IPS-20b (cell line): Measurements from ENCODE around the gene LAPTM4A.

ENCODE experiments used
- H3K27ac ChIP-seq: one replicate; pipeline ENCODE4 v1.5.1; 2013; ENCODE audit warnings: low read length
- H3K27me3 ChIP-seq: 2 replicates; pipeline ENCODE4 v1.6.1; 2013; ENCODE audit warnings: mild to moderate bottlenecking, low read length, inconsistent platforms; ENCODE audit not compliant: insufficient read depth
- H3K36me3 ChIP-seq: 2 replicates; pipeline ENCODE4 v1.6.1; 2013; ENCODE audit warnings: low read depth, mild to moderate bottlenecking, inconsistent platforms, low read length, moderate library complexity; ENCODE audit not compliant: insufficient read depth
- H3K4me1 ChIP-seq: 2 replicates; pipeline ENCODE4 v1.6.1; 2013; ENCODE audit warnings: mild to moderate bottlenecking, control low read depth, inconsistent platforms, low read length, moderate library complexity; ENCODE audit not compliant: insufficient read depth
- H3K4me3 ChIP-seq: 2 replicates; pipeline ENCODE4 v1.5.1; 2013; ENCODE audit warnings: mild to moderate bottlenecking, low read length, inconsistent platforms
- H3K9ac ChIP-seq: 2 replicates; pipeline ENCODE4 v1.6.1; 2013; ENCODE audit warnings: low read depth, mild to moderate bottlenecking, inconsistent platforms, low read length, moderate library complexity
- H3K9me3 ChIP-seq: 2 replicates; pipeline ENCODE4 v1.6.1; 2013; ENCODE audit warnings: mild to moderate bottlenecking, low read depth, low read length, inconsistent platforms; ENCODE audit not compliant: insufficient read depth

The LAPTM4A gene

DNA sequence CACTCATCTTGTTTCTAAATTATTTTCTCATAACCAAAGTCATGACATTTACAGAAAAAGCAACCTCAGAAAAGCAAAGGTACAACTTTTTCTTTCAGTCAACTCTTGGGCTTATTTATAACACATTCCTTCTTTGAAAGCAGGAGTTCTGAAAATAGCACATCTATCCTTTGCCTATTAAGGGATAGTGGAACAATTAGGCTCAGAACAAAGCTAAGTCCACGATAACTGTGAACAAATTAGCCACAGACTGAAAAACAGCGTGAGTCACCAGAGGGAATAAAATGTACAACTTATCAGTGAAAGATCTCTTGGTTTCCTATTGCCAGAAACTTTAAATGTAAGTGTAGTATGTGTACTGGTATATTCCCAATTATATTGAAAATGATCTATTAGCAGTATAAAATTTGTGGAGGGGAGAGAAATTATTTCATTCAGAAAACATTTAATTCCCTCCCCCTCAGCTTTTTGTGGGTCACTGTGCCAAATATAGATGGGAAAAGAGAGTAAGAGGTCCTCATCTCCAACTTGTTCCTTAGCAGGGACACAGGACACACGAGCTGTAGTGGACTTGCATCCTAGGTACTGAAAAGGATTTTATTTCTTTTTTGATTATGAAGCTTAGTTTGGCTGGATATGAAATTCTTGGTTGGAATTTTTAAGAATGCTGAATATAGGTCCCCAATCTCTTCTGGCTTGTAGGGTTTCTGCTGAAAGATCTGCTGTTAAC is 23.6 kb downstream of the LAPTM4A start:
- no peak overlapping the region for H3K27ac ChIP-seq
- peaks cover 54% of the 10 kb centered on the region for H3K36me3 ChIP-seq
- H3K9me3 ChIP-seq: no peaks in the 10 kb centered on the region
- no peaks in the 10 kb centered on the region for H3K4me1 ChIP-seq
- no peak overlapping the region for H3K4me3 ChIP-seq
- H3K27me3 ChIP-seq: no peaks in the 10 kb centered on the region
- H3K9ac ChIP-seq: no peak overlapping the region; the same call in 1 of the 2 replicates

DNA sequence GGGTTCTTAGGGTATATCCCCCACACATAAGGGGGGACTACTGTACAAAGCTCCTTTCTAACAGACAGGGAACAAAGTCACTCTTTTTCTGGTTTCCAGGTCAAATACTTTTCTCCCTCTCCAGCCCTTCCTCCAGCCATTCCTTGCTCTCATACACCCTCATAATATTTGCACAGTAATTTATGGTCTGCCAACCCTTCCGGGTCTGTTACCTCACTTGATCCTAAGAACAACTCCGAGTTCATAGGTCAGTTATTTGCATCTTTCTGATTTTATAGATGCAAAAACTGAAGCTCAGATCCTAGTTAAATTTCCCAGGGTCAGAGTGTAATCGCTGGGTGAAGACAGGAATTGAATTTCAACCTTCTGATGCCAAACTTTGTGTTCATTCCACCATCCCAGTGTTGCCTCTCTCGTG is 24.2 kb downstream of the LAPTM4A start:
- Histone ChIP-seq H3K27me3 (no peaks in the 10 kb centered on the region), H3K9ac (no peak overlapping the region), H3K4me3 (no peak overlapping the region), H3K9me3 (no peaks in the 10 kb centered on the region), H3K4me1 (no peaks in the 10 kb centered on the region), H3K27ac (no peak overlapping the region), H3K36me3 (peaks cover 48% of the 10 kb centered on the region)

DNA sequence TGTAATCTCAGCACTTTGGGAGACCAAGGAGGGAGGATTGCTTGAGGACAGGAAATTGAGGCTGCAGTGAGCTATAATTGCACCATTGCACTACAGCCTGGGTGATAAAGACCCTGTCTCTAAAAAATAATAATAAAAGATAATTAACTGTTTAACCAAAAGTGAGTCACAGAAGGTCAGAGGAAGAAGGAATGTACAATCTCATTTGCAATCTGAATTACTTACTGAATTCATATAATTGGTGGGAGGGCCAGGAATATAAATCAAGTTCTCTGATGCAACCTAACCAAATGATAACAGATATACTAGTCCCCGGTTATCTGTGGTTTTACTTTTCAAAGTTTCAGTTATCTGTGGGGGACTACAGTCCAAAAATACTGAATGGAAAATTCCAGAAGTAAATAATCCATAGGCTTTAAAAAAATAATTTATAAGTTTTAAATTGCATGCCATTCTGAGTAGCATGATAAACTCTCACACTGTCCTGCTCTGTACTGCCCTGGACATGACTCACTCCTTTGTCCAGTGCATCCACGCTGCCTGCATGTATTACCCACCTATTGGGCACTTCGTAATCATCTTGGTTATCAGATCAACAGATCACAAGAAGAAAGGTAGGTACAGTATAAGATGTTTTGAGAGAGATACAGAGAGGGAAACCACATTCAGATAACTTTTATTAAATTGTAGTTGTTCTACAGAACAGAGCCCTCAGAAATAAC is 26.2 kb downstream of the LAPTM4A start:
- H3K9ac ChIP-seq: no peak overlapping the region
- no peaks in the 10 kb centered on the region for H3K4me1 ChIP-seq
- H3K27me3 ChIP-seq: no peaks in the 10 kb centered on the region
- H3K27ac ChIP-seq: no peak overlapping the region
- H3K36me3 ChIP-seq: peaks cover 28% of the 10 kb centered on the region
- peaks cover 13% of the 10 kb centered on the region for H3K9me3 ChIP-seq
- H3K4me3 ChIP-seq: no peak overlapping the region

DNA sequence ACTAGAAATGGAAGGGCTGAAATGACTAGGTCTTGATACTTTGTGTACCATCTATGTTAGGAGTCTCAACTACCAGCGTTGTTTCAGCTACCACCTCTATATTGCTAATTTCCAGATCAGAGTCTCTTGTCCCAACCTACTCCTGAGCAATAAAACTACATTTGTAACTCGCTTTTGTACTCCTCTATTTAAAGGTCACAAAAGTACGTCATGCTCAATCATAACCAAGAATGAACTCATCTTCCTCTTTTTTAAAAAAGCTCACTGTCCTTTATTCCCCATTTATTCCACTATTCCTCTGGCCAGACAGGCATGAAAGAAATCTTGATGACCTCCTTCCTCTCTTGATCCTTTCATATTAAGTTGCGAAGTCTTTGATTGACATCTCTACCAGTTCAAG is 27.7 kb downstream of the LAPTM4A start:
- no peak overlapping the region for H3K9ac ChIP-seq
- H3K4me1 ChIP-seq: no peaks in the 10 kb centered on the region
- H3K4me3 ChIP-seq: no peak overlapping the region
- no peaks in the 10 kb centered on the region for H3K27me3 ChIP-seq
- H3K27ac ChIP-seq: no peak overlapping the region
- H3K9me3 ChIP-seq: peaks cover 18% of the 10 kb centered on the region
- H3K36me3 ChIP-seq: peaks cover 12% of the 10 kb centered on the region

DNA sequence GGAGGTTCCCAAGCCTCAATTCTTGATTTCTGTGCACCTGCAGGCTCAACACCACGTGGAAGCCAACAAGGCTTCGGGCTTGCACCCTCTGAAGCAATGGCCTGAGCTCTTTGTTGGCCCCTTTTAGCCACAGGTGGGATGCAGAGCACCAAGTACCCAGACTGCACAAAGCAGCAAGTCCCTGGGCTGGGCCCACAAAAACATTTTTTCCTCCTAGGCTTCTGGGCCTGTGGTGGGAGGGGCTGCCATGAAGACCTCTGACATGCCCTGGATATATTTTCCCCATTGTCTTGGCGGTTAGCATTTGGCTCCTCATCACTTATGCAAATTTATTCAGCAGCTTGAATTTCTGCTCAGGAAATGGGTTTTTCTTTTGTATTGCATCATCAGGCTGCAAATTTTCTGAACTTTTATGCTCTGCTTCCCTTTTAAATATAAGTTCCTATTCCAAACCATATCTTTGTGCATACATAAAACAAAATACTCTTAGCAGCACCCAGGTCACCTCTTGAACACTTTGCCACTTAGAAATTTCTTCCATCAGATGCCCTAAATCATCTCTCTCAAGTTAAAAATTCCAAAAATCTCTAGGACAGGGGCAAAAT is 29.9 kb downstream of the LAPTM4A start:
- H3K4me1 ChIP-seq: no peaks in the 10 kb centered on the region
- H3K4me3 ChIP-seq: no peak overlapping the region

DNA sequence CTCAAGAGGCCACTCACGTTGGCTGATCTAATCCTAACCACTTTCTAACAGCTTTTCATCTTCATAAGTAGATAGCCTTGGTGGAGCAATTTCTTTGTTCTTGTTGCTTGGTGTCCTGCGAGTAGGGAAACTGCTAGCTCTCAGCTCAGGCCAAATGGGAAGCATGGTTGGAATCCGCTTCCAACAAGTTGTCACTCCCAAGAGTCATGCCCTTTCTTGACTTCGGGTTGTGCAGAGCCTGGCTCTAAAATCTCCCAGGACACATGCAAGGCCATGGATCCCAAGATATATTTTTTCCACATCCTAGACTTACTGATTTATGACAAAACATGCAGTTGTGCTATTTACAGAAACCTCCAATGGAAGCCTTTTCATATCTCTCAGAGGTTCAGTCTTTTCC is 31.7 kb downstream of the LAPTM4A start:
- Histone ChIP-seq H3K27ac (no peak overlapping the region), H3K4me3 (no peak overlapping the region), H3K9ac (no peak overlapping the region), H3K9me3 (peaks cover 18% of the 10 kb centered on the region), H3K27me3 (no peaks in the 10 kb centered on the region), H3K36me3 (no peaks in the 10 kb centered on the region), H3K4me1 (no peaks in the 10 kb centered on the region)

More for the DNA sequence above, 29.9 kb downstream of the LAPTM4A start:
- peaks cover 18% of the 10 kb centered on the region for H3K9me3 ChIP-seq
- H3K27me3 ChIP-seq: no peaks in the 10 kb centered on the region
- no peaks in the 10 kb centered on the region for H3K36me3 ChIP-seq
- H3K27ac ChIP-seq: no peak overlapping the region
- no peak overlapping the region for H3K9ac ChIP-seq

DNA sequence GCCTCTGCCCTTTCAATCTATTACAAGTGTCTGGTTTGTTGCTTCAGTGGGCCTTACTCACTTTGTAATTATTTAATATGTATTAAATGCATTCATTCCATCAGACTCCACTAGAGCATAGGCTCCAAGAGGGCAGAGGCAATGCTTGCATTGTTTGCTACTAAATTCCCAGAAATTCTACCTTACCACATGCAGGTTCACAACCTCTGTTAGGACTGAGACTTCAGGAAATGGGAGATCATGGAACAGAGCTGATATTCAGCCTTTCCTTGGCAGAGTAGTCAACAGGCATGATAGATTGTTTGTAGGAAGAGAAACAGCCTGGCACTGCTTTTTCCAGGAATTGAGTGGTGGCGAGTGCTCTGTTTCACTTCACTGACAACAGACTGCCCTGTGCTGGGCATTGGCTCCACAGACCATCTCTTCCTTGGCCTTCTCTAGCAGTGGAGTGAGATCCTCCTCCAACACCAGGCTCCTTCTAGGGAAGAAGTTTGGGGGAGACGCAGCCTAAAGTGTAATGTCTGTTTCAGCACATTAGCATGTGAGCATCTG is 32.8 kb downstream of the LAPTM4A start:
- no peaks in the 10 kb centered on the region for H3K36me3 ChIP-seq
- H3K27me3 ChIP-seq: peaks cover 11% of the 10 kb centered on the region
- no peak overlapping the region for H3K9ac ChIP-seq
- no peak overlapping the region for H3K4me3 ChIP-seq
- peaks cover 18% of the 10 kb centered on the region for H3K9me3 ChIP-seq
- H3K27ac ChIP-seq: no peak overlapping the region
- H3K4me1 ChIP-seq: peaks cover 2% of the 10 kb centered on the region; the same call in 1 of the 2 replicates

DNA sequence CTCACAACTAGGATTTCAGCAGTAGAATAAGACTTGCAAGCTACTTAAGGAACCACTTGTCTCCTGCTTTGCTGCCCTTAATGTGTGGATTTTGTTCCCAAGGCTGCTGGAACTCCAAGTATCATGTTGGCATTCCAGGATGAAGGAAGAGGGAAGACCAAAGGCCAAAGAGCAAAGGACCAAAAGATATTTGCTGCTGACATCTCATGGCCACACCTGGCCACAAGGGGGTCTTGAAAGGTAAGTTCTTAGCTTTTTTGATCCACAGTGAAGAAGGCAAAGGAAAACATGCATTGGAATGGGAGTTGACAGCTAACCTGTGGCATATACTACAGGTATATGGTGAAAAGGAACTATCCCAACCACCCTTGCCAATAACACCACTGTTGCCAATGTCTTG is 35.1 kb downstream of the LAPTM4A start:
- Histone ChIP-seq H3K36me3 (no peaks in the 10 kb centered on the region), H3K9ac (no peak overlapping the region), H3K4me1 (peaks cover 11% of the 10 kb centered on the region; the same call in 1 of the 2 replicates), H3K27me3 (peaks cover 31% of the 10 kb centered on the region), H3K4me3 (no peak overlapping the region), H3K9me3 (peaks cover 10% of the 10 kb centered on the region), H3K27ac (no peak overlapping the region)

DNA sequence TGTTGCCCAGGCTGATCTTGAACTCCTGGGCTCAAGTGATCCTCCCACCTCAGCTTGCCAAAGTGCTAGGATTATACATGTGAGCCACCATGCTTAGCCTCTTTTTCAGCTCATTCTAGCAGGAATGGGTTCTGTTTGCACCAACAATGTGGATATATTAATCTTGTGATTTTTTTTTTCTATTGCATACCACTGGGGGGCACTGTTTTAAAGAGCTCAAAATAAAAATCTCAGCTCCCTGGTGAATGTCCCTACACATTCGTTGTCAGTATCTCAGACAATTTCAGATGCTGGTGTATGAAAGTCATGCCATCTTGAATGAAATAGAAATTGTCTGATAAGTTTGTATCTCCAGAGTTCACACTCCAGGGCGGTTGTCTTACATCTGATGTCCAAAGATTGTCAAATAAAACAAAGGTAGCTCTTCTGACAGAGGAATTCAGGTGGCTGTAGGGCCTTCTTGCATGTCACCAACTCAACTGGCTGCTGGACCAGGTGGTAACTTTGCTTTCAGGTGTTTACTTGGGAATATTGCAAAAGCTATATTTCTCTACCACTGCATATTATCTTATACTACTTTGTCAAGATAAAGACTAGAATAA is 35.8 kb downstream of the LAPTM4A start:
- Histone ChIP-seq H3K4me3 (no peak overlapping the region), H3K36me3 (no peaks in the 10 kb centered on the region), H3K27me3 (peaks cover 38% of the 10 kb centered on the region), H3K9ac (no peak overlapping the region), H3K27ac (no peak overlapping the region), H3K4me1 (peaks cover 11% of the 10 kb centered on the region; the same call in 1 of the 2 replicates), H3K9me3 (peaks cover 5% of the 10 kb centered on the region; the same call in 1 of the 2 replicates)

DNA sequence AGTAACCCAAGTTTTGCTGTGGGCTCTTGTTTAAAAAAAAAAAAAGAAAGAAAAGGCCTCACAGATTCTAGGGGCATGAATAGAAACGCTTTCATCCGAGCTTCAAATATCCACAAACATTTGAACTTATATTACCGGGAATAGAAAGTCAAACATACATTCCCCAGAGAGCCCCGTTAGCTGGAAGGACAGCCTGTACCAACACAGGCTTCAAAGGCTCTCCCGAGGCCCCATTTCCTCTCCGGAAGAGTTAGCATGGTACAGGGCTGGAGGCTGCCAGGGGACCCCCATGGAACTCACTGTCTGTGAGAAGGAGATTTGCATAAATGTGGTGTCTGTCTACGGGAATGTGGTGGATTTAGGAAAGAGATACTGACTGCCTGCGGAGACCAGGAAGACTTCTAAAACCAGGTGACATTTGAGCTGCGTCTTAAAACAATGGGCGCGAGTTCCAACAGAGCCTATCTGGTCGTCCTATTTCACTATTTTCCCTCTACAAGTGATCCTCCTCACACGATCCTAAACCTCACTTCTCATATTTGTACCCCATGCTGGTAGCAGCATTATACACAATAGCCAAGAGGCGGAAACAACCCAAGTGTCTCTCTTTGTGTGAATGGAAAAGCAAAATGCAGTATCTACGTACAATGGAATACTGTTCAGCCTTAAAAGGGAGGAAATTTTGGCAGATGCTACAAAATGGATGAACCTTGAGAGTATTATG is 38.1 kb downstream of the LAPTM4A start:
- H3K27me3 ChIP-seq: peaks cover 44% of the 10 kb centered on the region
- H3K9ac ChIP-seq: peak overlapping the region; percentile 27; the same call in 1 of the 2 replicates
- H3K4me1 ChIP-seq: peaks cover 15% of the 10 kb centered on the region; the same call in 1 of the 2 replicates
- no peak overlapping the region for H3K27ac ChIP-seq
- H3K4me3 ChIP-seq: peak overlapping the region; percentile 61
- H3K36me3 ChIP-seq: no peaks in the 10 kb centered on the region
- H3K9me3 ChIP-seq: no peaks in the 10 kb centered on the region
